ENCODE measurements around the gene TSPAN16.
A peak's percentile ranks its signal among the peaks of the same experiment; 100 is the strongest.
"Not testable (repeated sequence)": the region's sequence is repeated elsewhere in the genome, so short reads cannot be mapped to it uniquely, and the experiment has no call there.

The TSPAN16 gene

DNA sequence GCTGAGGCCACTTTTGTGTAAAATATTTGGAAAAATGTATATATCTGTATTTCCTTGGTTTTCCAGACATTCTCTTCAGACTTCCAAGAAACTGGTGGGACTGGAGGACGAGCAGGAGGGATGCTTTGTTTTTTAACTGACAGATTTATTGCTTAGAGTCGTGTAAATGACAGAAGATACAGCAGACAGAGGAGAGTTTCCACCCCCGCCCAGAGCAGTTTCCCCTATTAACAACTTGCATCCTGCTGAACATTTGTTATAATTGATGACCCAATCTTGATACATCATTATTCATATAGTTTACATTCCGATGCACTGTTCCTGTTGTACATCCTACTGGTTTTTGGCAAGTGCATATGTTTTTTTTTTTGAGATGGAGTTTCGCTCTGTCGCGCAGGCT, 26.6 kb upstream of the TSPAN16 start:
- no peak for DNase-seq

DNA sequence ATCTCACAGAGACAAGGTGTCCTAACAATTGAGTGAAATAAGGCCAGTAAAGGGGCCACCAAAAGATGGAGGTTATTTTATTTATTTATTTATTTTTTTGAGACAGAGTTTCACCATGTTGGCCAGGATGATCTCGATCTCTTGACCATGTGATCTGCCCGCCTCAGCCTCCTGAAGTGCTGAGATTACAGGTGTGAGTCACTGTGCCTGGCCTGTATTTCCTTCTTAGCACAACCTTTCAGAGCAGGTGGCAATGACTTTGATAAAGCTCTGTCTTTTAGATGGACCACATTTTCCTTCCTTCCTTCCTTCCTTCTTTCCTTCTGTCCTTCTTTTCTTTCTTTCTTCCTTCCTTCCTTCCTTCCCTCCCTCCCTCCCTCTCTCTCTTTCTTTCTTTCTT, 22.7 kb upstream of the TSPAN16 start:
- no peak for DNase-seq

DNA sequence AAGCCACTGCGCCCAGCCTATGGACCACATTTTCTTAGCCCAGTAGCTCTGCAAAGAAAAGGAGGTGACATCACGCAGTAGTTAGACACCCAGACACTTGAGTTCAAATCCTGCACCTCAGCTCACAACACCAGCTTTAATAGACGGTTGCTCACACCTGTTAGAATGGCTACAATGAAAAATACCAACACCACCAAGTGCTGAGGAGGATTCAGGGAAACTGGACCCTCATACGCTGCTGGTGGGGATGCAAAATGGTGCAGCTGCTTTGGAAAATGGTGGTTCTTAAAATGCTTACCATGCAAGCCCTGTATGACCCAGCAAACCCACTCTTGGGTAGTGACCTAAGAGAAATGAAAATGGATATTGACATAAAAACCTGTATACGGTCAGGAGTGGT, 22.0 kb upstream of the TSPAN16 start:
- no peak for DNase-seq

DNA sequence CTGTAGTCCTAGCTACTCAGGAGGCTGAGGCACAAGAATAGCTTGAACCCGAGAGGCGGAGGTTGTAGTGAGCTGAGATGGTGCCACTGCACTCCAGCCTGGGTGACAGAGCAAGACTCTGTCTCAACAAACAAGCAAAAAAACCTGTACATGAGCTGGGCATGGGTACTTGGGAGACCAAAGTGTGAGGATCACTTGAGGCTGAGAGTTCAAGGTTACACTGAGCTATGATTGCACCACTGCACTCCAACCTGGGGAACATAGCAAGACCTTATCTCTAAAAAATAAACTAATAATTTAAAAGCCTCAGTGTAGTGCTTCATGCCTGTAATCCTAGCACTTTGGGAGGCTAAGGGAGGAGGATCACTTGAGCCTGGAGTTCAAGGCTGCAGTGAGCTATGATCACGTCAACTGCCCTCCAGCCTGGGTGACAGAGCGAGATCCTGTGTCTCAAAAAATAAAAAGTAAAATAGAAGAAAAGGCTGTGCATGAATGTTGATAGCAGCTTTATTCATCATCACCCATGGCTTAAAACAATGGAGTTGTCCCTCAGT, 21.4 kb upstream of the TSPAN16 start:
- DNase-seq: no peak

DNA sequence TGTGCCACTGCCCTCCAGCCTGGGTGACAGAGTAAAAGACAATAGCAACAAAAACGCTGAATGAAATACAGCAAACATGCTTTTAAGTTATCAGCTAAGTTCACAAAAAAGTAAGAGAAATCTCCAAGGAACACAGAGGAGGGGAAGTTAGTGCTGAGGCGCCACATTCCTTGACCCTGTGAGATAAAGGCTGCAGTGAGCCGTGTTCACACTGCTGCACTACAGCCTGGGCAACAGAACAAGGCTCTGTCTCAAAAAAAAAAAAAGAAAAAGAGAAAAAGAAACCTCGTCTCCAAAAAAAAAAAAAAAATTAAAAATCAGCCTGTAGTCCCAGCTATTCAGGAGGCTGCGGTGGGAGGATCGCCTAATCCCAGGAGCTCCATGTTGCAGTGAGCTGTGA, 17.3 kb upstream of the TSPAN16 start:
- DNase-seq: no peak

DNA sequence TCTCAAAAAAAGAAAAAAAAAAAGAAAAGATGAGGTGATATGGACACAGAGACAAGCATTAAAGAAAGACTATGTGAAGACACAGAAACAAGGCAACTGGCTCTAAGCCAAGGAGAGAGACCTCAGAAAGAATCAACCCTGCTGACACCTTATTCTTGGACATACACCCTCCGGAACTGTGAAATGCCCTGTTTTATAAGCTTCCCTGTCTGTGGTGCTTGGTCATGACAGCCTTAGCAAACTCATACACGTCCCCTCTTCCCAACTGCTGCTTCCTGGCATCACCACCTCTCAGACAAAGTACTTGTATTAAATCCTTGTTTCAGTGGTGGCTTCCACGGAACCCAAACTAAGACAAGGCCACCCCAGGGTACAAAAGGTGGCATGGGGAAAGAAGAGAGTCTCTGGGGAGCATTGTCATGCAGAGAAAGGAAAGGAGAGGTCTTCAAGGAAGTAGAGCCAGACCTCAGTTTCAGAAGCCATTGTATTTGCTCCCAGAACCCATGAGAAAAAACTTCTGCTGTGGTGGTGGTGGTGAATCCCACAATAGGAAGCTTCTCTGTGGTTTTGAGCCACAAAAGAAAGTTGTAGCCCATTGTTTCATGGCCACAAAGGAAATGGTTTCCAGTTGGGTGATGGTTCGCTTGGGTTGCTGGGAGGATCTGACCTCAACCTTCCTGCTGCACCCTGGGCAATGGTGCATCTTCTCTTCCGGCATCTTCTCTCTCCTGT, 16.3 kb upstream of the TSPAN16 start:
- DNase-seq: no peak

DNA sequence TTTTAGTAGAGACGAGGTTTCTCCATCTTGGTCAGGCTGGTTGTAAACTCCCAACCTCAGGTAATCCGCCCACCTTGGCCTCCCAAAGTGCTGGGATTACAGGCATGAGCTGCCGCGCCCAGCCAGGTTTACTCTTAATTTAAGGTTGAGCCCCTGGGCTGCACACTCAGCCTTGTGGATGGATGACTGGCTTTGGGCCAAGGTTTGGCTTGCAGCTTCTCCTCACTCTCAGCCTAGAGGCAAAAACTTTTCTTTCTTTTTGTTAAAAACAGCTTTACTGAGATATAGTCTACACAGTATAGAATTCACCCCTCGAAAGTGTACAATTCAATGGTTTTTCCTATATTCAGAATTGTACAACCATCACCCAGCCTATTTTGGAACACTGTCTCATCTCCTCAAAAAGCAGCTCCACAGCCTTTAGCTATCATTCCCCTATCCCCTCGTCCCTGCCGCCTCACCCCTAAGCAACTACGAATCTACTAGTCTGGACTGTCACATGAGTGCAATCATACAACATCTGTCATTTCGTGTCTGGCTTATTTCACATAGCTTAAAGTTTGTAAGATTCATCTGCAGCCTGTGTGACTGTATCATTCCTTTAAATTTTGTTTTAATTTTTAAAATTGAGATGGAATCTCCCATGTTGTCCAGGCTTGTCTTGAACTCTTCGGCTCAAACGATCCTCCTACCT, 14.5 kb upstream of the TSPAN16 start:
- DNase-seq: no peak

DNA sequence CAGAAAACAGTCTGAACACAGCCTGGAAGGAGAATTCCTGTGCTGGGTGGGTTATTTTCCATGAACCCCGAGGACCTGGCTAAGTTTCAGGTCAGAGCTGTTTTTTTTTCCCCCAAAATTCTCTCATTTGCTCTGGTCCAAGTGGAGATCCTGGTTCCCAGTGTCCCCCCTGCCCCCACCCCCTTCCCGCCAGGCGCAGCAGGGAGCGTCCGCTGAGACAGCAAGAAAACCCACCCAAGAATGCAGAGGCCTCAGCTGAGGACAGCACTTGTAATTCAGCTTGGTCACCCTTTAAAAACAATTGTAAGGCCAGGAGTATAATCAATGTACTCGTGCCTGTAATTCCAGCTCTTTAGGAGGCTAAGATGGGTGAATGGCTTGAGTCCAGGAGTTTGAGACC, 11.4 kb upstream of the TSPAN16 start:
- DNase-seq: no peak

DNA sequence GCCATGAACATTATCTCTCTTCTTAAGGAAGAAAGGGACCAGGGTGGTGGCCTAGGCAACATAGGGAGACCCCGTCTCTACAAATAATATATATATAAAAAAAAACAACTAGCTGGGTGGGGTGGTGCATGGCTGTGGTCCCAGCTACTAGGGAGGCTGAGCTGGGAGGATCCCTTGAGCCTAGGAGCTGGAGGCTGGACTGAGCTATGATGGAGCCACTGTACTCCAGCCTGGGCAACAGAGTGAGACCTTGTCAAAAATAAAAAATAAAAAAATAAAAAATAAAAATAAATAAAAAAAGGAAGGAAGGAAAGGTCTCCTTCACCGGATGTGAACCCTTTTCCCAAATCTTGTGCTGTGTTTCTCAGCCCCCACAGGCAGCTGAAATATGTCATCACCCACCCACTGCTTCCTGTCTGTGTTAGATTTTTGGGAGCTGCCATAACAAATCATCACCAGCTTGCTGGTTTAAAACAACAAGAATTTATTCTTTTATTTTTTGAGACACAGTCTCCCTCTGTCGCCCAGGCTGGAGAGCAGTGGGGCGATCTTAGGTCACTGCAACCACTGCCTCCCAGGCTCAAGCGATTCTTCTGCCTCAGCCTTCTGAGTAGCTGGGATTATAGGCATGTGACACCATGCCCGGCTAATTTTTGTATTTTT, 9.5 kb upstream of the TSPAN16 start:
- no peak for DNase-seq

DNA sequence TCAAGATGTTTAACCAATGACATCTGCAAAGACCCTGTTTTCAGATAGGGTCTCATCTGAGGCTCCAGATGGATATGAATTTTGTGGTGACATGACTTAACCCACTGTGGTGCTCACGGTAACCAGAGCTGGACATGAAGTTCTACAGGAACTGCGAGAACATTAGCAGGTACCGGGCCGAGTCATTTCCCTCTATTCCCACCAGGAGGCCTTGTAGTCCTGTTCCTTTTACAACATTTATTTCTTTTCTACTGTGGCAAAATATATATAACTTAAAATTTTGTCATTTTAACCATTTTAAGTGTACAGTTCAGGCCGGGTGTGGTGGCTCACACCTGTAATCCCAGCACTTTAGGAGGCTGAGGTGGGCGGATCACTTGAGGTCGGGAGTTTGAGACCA, 7.6 kb upstream of the TSPAN16 start:
- no peak for DNase-seq

DNA sequence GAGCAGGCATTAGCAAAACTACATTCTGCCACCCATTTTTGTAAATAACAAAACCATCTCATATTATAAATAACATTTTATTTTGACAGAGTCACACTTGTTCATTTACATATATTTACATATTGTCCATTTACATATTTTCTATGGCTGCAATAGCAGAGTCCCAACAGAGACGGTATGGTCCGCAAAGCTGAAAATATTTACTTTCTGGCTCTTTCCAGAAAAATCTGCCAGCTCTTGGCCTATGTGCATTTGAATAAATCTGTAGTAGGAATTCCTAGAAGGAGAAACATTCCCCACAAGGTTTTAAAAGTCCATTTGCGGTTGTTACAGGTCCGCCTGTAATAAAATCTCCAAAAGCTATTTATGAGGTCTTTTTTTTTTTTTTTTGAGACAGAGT, 5.7 kb upstream of the TSPAN16 start:
- no peak for DNase-seq

DNA sequence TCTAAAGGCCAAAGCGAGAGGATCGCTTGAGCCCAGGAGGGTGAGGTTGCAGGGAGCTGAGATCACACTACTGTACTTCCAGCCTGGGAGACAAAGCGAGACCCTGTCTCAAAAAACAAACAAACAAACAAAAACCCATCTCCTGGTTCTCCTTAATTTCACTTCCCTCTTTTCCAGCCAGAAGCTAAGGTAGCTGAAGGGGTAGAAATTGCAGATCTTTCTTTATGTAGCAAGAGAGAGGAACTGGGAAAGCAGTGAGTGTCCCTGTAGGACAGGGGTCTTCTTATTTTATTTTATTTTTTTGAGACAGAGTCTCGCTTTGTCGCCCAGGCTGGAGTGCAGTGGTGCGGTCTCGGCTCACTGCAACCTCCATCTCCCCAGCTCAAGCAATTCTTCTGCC, 4.5 kb upstream of the TSPAN16 start:
- DNase-seq: no peak

DNA sequence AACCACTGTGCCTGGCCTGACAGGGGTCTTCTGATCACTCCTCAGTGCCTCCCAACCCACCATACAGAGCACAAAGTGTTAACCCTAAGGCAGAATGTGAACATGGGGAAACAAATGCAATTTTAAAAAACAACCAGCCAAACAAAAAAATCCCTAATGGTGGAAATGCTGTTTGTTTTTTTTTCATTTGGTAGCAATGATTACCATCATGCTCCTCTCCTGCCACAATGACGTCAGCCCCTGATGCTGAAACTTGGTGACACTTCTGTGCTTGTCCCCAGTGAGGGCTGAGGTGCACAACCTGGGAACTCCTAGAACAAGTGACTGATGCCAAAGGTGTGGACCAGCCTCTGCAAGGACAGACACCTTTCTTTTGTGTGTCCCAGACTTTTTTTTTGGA, 4.0 kb upstream of the TSPAN16 start:
- DNase-seq: no peak

DNA sequence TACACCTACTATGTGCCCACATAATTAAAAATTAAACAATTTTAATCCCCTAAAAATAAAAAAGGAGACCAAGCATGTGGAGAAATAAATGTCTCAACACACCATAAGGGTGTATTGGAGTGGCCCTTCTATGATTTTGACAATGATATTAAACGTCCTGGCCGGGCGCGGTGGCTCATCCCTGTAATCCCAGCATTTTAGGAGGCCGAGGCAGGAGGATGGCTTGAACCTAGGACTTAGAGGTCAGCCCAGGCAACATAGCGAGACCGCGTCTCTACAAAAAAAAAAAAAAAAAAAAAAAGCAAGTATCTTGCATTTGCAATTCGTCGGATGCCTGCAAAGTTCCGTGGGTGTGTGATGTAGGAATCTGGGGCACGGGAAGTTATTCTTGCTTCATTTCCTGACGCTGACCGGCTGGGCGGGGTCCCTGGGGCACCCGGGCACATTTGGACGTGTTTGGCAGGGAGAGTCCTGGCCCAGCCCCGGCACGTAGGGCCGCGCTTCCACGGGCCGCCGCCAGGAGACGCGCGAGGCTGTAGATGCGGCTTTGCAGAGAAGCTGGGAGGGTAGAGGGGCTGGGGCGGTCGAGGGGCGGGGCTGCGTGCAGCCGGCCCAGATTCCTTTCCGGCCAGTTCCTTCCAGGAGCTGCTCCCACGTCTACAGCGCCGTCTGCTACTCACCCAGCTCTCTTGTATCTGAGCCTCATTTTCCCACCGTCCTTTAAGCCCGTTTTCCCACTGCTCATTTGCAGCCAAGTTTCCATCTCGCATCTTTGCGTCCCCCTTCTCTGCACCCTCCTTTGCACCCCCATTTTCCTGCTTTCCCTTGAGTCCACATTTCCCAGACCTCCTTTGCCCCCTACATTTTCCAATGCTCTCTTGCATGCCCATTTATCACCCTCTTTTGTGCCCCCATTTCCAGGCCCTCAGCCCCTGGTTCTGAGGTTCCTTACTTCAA, 2.2 kb upstream of the TSPAN16 start:
- DNase-seq: peak; percentile 45 to 55

DNA sequence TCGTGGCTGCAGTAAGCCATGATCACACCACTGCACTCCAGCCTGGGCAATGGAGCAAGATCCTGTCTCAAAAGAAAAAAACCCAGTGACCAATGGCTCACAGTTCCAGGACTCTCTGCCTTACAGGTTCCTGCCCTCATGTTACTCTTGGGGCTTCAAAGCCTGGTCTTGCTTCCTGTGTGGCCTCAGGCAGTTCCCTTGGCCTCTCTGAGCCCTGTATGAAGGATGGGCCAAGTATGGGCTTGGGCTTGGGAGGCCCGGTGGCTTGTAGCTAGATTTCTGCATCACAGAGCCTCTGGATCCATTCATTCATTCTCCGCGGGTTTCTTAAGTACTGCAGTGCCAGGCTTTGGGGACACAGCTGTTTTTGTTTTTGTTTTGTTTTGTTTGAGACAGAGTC, 780 bp upstream of the TSPAN16 start:
- no peak for DNase-seq

DNA sequence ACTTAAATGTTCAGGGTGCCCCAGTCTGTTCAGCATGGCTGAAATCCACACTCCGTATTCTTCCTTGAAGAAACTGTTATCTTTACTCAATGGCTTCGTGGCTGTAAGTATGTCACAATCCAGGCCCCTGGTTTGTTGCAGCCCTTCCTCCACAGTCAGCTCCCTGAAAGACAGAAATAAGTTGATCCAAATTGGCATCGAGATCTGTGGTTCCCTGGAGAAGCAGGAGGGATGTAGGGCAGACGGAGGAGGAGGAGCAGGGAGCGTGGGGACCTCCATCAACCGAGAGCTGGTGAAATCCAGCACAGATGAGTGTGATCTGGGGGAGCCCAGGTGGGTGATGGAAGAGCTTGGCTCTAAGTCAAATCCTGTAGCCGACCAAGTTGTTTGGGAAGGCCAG, 304 bp downstream of the TSPAN16 start:
- DNase-seq: no peak

DNA sequence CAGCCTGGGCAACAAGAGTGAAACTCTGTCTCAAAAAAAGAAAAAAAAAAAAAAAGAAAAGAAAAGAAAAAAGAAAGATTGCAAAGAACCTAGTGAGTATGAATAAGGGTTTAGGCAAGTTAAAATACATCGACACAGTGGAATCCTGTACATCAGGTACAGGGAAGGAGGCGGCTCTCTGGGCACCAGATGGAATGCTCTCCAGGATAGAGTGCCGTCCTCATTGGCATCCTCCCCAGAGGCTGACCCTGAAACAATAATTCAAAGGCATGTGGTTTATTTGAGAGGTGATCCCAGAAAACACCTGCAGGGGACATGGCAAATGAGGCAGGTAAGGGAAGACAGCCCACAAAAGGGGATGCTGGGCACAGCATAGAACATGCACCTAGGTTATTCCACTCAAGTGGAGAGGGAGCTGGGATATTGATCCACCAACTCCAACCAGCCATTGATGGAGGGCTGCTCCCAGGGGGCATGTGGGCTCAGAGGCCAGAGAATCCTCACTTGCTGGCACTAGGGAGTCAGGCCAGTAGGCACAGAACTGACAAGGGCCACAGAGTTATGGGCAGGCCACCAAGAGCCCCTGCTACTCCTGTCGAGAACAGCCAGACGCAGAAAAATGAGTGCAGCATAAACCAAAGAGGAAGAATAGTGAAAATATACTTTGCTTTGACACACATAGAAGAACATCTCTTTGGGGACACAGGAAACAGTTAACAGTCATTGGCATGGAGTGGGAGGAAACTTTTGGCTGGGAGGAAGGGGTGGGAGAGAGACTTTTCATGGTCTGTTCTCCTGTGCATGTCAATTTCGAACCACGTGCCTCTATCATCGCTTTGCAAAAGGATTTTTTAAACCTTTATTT, 4.2 kb downstream of the TSPAN16 start:
- DNase-seq: no peak

DNA sequence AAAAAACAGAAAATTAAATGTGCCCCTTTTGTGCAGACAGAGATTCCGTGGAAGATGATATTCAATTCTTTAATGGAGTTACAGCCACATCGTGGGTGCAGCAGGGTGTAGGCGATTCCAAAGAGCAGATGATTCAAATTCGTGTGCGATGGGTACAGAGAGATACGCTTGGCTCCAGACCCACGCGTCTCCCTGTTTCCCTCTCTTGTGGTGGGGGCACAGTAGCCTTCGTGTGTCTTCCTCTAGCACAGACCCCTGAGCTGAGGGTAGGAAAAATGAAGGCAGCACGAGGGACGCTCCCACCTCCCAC, 4.8 kb downstream of the TSPAN16 start:
- DNase-seq: no peak

DNA sequence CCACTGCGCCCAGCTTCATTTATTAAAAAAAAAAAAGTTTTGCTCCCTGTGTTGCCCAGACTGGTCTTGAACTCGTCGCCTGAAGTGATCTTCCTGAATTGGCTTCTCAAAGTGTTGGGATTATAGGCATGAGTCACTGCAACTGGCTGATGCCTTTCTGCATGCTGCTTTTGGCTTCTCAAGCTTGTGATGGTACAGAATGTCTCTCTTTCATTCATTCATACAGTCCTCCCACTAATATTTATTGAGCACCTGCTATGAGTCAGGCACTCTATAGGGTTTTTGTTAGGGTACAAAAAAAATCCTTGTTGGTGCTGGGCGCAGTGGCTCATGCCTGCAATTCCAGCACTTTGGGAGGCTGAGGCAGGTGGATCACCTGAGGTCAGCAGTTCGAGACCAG, 9.0 kb downstream of the TSPAN16 start:
- no peak for DNase-seq

DNA sequence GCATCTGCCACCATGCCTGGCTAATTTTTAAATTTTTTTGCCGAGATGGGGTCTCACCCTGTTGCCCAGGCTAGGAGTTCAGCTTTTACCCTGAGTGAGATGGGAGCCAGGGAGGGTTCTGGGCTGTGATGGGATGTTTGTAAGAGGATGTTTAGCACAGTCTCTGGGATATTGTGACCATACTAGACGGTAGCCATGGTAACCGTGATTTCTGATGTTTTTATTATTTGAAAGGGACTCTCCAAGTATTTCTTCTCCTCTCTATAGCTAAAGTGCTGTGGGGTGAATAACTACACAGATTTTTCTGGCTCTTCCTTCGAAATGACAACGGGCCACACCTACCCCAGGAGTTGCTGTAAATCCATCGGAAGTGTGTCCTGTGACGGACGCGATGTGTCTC, 10.4 kb downstream of the TSPAN16 start:
- DNase-seq: no peak

DNA sequence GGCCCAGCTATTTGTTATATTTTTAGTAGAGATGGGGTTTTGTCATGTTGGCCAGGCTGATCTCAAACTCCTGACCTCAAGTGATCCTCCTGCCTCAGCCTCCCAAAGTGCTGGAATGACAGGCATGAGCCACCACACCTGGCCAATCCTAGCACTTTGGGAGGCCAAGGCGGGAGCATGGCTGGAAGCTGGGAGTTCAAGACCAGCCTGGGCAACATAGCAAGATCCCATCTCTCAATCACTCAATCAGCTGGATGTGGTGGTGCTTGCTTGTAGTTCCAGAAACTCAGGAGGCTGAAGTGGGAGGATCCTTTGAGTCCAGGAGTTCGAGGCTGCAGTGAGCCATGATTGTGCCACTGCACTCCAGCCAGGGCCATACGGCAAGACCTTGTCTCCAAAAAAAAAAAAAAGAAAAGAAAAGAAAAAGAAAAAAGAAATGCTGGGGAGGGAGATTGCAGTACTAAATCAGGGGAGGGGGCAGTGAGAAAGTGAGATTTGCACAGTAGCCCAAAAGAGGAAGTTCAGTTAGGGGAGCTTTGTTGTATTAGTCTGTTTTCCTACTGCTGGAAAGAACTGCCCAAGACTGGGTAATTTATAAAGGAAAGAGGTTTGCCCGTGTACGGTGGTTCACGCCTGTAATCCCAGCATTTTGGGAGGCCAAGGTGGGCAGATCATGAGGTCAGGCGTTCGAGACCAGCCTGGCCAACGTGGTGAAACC, 24.5 kb downstream of the TSPAN16 start:
- DNase-seq: not testable (repeated sequence)

Data from NCI-H187 (cell line).